Amniotic epithelial cell (primary cell): Measurements from ENCODE around the gene LRRC25.

Experiments
- DNase-seq: peaks from one replicate; pipeline ENCODE4 v3.0.0-alpha.2; 2010; ENCODE audit warnings: low read depth

LRRC25 gene

GRCh38 chr19:18345296-18345695, 52.1 kb downstream of the LRRC25 start:
- DNase-seq, result no peak

- DNase-seq, result no peak
These were observed 52.9 kb downstream of the LRRC25 start for GRCh38 chr19:18344582-18344950.

GRCh38 chr19:18342090-18342632, 55.3 kb downstream of the LRRC25 start:
- DNase-seq, result no peak
